AG04450 (cell line): ENCODE results near the gene WDR77. TPM values are rescaled to one million over a fixed set of nuclear protein-coding genes. Genes with fewer than 3 reads are reported as not detected.

ENCODE experiments used
- CTCF ChIA-PET: fragments of 300-600, 350-600 bp; formaldehyde crosslinking; extraction: SDS; loops from one replicate; lab custom pipeline; 2022; ENCODE audit warnings: antibody characterized with exemption, inconsistent platforms; lab: Charles Lee
- POLR2A ChIA-PET: fragments of 350-600 bp; formaldehyde crosslinking; extraction: SDS; loops from one replicate; lab custom pipeline; 2021; ENCODE audit warnings: antibody characterized with exemption, inconsistent platforms; lab: Yijun Ruan, JAX
- DNase-seq: peaks from one replicate; pipeline ENCODE4 v3.0.0-alpha.2; 2011; ENCODE audit warnings: low read depth, low spot score
- H3K27ac ChIP-seq: one replicate; pipeline ENCODE4 v1.5.1; 2012; ENCODE audit warnings: low read depth, low read length, control low read depth
- H3K27me3 ChIP-seq: one replicate; pipeline ENCODE4 v1.6.0; 2012; ENCODE audit warnings: low read length; ENCODE audit not compliant: control insufficient read depth, insufficient read depth
- H3K4me3 ChIP-seq: 2 replicates; pipeline ENCODE4 v1.5.1; 2011; ENCODE audit warnings: mild to moderate bottlenecking, low read depth, low read length, control low read depth
- H3K9me3 ChIP-seq: 2 replicates; pipeline ENCODE4 v1.5.1; 2012; ENCODE audit warnings: low read length; ENCODE audit not compliant: control insufficient read depth, insufficient read depth
- polyA plus RNA-seq: library from polyadenylated mRNA; depleted of rRNA; stranded (reverse); fragments of >200 nt; gene quantifications from 2 replicates; pipeline ENCODE4 v1.2.3, GENCODE V29; 2011
- TF ChIP-seq, protein P1 (sequence below): IDR thresholded peaks from 2 replicates; pipeline ENCODE4 v1.5.1; 2011; ENCODE audit warnings: low read depth, low read length, control low read depth, inconsistent platforms

The WDR77 gene
- polyA plus RNA-seq, 1 experiment: 86.9 TPM

DNA sequence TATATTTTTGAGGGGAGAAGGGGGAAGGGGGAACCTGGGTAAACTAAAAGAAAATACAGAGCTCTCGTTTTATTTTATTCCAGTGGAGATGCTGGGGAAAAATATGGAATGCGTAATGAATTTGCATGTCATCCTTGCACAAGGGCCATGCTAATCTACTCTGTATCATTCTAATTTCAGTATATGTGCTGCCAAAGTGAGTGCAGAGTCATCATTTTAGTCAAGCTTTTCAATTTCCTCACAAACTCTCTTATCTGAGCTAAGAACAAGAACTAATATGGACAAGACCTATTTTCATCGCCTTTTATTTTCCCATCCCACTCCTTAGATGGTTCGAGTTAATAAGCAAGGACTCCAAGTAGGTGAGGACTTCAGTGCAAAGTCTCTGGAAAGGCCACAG, 41.2 kb upstream of the WDR77 start:
- POLR2A ChIA-PET: interaction anchor here (0.8 kb wide), 1 partner anchor 18 kb away, joined by 3 read pairs; no protein-coding TSS in a partner anchor
- H3K27ac ChIP-seq: no peak overlapping the region
- TF ChIP-seq, protein P1, sequence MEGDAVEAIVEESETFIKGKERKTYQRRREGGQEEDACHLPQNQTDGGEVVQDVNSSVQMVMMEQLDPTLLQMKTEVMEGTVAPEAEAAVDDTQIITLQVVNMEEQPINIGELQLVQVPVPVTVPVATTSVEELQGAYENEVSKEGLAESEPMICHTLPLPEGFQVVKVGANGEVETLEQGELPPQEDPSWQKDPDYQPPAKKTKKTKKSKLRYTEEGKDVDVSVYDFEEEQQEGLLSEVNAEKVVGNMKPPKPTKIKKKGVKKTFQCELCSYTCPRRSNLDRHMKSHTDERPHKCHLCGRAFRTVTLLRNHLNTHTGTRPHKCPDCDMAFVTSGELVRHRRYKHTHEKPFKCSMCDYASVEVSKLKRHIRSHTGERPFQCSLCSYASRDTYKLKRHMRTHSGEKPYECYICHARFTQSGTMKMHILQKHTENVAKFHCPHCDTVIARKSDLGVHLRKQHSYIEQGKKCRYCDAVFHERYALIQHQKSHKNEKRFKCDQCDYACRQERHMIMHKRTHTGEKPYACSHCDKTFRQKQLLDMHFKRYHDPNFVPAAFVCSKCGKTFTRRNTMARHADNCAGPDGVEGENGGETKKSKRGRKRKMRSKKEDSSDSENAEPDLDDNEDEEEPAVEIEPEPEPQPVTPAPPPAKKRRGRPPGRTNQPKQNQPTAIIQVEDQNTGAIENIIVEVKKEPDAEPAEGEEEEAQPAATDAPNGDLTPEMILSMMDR: no peak
- CTCF ChIA-PET: interaction anchor here (0.9 to 2.1 kb wide), 4 partner anchors 8 to 265 kb away, joined by 3 to 17 read pairs (median 8); no protein-coding TSS in a partner anchor
- H3K9me3 ChIP-seq: no peaks in the 10 kb centered on the region
- H3K4me3 ChIP-seq: no peak overlapping the region
- DNase-seq: no peak
- peaks cover 9% of the 10 kb centered on the region for H3K27me3 ChIP-seq

DNA sequence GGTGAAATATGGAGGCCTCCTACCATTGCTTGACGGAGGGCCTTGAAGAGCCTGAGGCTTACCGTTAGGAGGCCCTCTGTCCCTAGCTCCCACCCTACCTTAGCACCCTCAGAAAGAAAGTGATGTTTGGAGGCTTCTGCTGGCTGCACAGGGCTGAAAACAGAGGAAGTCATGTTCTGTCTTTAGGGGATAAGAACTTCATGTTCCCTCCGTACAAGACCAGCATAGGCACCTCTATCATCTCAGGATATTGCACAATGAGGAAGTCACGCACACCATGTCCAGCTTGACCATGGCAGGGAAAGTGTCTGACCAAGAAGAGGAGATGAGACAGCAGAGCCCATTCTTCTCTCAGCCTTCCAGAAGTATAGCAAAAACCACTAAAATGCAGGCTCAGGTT, 40.5 kb upstream of the WDR77 start:
- ChIA-PET CTCF (interaction anchor here (1.1 to 2.1 kb wide), 3 partner anchors 8 to 225 kb away, joined by 3 to 17 read pairs (median 13); no protein-coding TSS in a partner anchor), POLR2A (no interaction called here)
- DNase-seq: no peak
- Histone ChIP-seq H3K4me3 (no peak overlapping the region), H3K27ac (no peak overlapping the region), H3K9me3 (no peaks in the 10 kb centered on the region), H3K27me3 (peaks cover 7% of the 10 kb centered on the region)
- TF ChIP-seq, protein P1: no peak

GRCh38 chr1:111488669-111489068, 39.6 kb upstream of the WDR77 start:
- Histone ChIP-seq H3K27me3 (peaks cover 4% of the 10 kb centered on the region), H3K4me3 (no peak overlapping the region), H3K27ac (no peak overlapping the region), H3K9me3 (no peaks in the 10 kb centered on the region)
- ChIA-PET POLR2A (interaction anchor here (0.6 kb wide), 1 partner anchor 175 kb away, joined by 3 read pairs; no protein-coding TSS in a partner anchor), CTCF (interaction anchor here (1.0 to 1.9 kb wide), 3 partner anchors 20 to 279 kb away, joined by 3 to 11 read pairs (median 3); no protein-coding TSS in a partner anchor)
- DNase-seq: no peak
- TF ChIP-seq, protein P1: no peak

DNA sequence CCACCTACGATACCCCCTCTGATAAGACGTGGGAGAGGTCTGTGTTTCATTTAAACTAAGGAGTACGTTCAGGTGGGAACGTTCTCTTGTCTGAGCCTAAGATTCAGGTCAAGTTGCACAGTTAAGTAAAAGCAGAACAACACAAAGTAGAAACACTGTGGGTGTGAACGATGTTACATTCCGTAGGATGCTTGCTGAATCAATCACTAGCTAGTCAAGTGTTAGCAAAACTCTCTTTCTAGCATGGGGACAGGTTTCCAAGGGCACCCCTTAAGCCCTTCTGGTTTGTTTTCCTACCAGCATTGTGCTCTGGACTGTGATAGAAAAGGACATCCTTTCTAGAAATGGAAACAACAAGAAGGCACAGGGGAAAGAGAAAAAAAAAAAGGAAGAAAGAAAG, 38.1 kb upstream of the WDR77 start:
- POLR2A ChIA-PET: no interaction called here
- TF ChIP-seq, protein P1: no peak
- Histone ChIP-seq H3K4me3 (no peak overlapping the region), H3K27ac (no peak overlapping the region), H3K9me3 (no peaks in the 10 kb centered on the region), H3K27me3 (no peaks in the 10 kb centered on the region)
- no peak for DNase-seq
- CTCF ChIA-PET: interaction anchor here (2.4 kb wide), 1 partner anchor 282 kb away, joined by 10 read pairs; no protein-coding TSS in a partner anchor

DNA sequence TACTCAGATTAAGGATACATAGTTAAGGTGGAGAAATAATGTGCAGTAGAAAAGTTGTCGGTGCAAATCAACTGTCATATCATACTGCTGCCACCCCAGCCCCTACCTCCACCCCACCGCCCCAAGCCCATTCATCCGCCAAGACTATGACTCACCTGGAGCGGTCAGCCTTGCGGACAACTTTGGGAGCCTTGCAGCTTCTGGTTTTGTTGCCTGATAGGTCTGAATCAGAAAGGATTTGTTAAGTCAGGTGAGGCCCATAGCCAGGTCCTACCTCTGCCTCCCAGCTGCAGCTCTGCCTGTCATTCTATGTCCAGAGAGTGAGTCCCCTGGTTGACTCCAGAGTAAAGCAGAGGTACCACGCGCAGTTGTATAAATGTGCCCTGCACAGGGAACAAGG, 37.4 kb upstream of the WDR77 start:
- Histone ChIP-seq H3K9me3 (no peaks in the 10 kb centered on the region), H3K27ac (no peak overlapping the region), H3K4me3 (no peak overlapping the region), H3K27me3 (no peaks in the 10 kb centered on the region)
- CTCF ChIA-PET: interaction anchor here (2.4 kb wide), 1 partner anchor 283 kb away, joined by 10 read pairs; no protein-coding TSS in a partner anchor
- POLR2A ChIA-PET: interaction anchor here (0.6 kb wide), 1 partner anchor 263 kb away, joined by 3 read pairs; no protein-coding TSS in a partner anchor
- DNase-seq: no peak
- TF ChIP-seq, protein P1: no peak
